Caco-2 (cell line): ENCODE measurements around the gene MRM2. TPM values are rescaled to one million over a fixed set of nuclear protein-coding genes. Genes with fewer than 3 reads are reported as not detected.
A peak's percentile ranks its signal among the peaks of the same experiment; 100 is the strongest.

ENCODE experiments used
- BruUV-seq: library from RNA; stranded (reverse); fragments of 400-500 nt; replicated peaks from 2 replicates; lab custom pipeline; 2021; lab: Mats Ljungman, UMichigan
- CTCF ChIA-PET: fragments of 300-600 bp; sonication (Branson Sonifier 250); formaldehyde crosslinking; loops from one replicate; lab custom pipeline; 2022; ENCODE audit warnings: antibody characterized with exemption; lab: Charles Lee
- POLR2A ChIA-PET: fragments of 300-600 bp; sonication (Branson Sonifier 250); formaldehyde crosslinking; loops from one replicate; lab custom pipeline; 2022; ENCODE audit warnings: antibody characterized with exemption; lab: Charles Lee
- DNase-seq, 2 experiments: peaks; one replicate each; pipeline versions ENCODE4 v3.0.0 to v3.0.0-alpha.2; 2020 to 2022
- H3K27me3 ChIP-seq: replicated peaks from 2 replicates; pipeline ENCODE4 v1.6.0; 2011; ENCODE audit warnings: low read length; ENCODE audit not compliant: control insufficient read depth, insufficient read depth
- H3K36me3 ChIP-seq: 2 replicates; pipeline ENCODE4 v1.5.1; 2011; ENCODE audit warnings: low read length; ENCODE audit not compliant: control insufficient read depth, insufficient read depth
- H3K4me1 ChIP-seq: fragments of 250-450 bp; sonication (Bioruptor Pico); 2 replicates; pipeline ENCODE4 v1.5.1; 2020; ENCODE audit warnings: mild to moderate bottlenecking
- H3K4me3 ChIP-seq: 2 replicates; pipeline ENCODE4 v1.5.1; 2011; ENCODE audit warnings: low read depth, mild to moderate bottlenecking, control low read depth, low read length
- H3K9me3 ChIP-seq: fragments of 250-450 bp; sonication (Bioruptor Pico); 2 replicates; pipeline ENCODE4 v1.5.1; 2020; ENCODE audit warnings: mild to moderate bottlenecking, moderate library complexity
- H3K27ac Mint-ChIP-seq: one replicate; pipeline ENCODE4 v1.8.0; 2022; ENCODE audit warnings: mixed read lengths; ENCODE audit not compliant: unreplicated experiment
- H3K27me3 Mint-ChIP-seq: one replicate; pipeline ENCODE4 v1.8.0; 2022; ENCODE audit warnings: mixed read lengths; ENCODE audit not compliant: insufficient read depth, unreplicated experiment
- H3K36me3 Mint-ChIP-seq: one replicate; pipeline ENCODE4 v1.8.0; 2022; ENCODE audit warnings: mild to moderate bottlenecking, mixed read lengths; ENCODE audit not compliant: insufficient read depth, unreplicated experiment
- H3K4me1 Mint-ChIP-seq: one replicate; pipeline ENCODE4 v1.8.0; 2022; ENCODE audit warnings: low read depth, mixed read lengths; ENCODE audit not compliant: unreplicated experiment
- H3K4me3 Mint-ChIP-seq: one replicate; pipeline ENCODE4 v1.8.0; 2022; ENCODE audit warnings: mild to moderate bottlenecking, moderate library complexity, mixed read lengths; ENCODE audit not compliant: unreplicated experiment
- H3K9me3 Mint-ChIP-seq: one replicate; pipeline ENCODE4 v1.8.0; 2022; ENCODE audit warnings: mixed read lengths; ENCODE audit not compliant: unreplicated experiment
- intact Hi-C: fragments of 100-400 bp; cut with micrococcal nuclease; formaldehyde crosslinking; loops from one replicate; pipeline ENCODE4 v1.10.0; 2022; ENCODE audit not compliant: unreplicated experiment
- total RNA-seq: library from RNA; stranded (reverse); gene quantifications from 2 replicates; pipeline ENCODE4 v1.2.3, GENCODE V29; 2022
- TF ChIP-seq, protein P1 (sequence below), 2 experiments: fragments of 200-600 bp in 1 of 2; IDR thresholded peaks; 1 replicate in 1 of 2; 2 replicates in 1 of 2; pipeline versions ENCODE4 v1.5.1 to v1.8.0; 2011 to 2022; ENCODE audit warnings: antibody characterized with exemption in 1 of 2, control low read depth in 1 of 2, inconsistent platforms in 1 of 2, low read depth in 1 of 2, low read length in 1 of 2, mild to moderate bottlenecking in 1 of 2, moderate library complexity in 1 of 2; ENCODE audit not compliant: insufficient read depth in 1 of 2, severe bottlenecking in 1 of 2, unreplicated experiment in 1 of 2

MRM2 gene
- total RNA-seq, 1 experiment from 2014 or later, result 48.8 TPM

DNA sequence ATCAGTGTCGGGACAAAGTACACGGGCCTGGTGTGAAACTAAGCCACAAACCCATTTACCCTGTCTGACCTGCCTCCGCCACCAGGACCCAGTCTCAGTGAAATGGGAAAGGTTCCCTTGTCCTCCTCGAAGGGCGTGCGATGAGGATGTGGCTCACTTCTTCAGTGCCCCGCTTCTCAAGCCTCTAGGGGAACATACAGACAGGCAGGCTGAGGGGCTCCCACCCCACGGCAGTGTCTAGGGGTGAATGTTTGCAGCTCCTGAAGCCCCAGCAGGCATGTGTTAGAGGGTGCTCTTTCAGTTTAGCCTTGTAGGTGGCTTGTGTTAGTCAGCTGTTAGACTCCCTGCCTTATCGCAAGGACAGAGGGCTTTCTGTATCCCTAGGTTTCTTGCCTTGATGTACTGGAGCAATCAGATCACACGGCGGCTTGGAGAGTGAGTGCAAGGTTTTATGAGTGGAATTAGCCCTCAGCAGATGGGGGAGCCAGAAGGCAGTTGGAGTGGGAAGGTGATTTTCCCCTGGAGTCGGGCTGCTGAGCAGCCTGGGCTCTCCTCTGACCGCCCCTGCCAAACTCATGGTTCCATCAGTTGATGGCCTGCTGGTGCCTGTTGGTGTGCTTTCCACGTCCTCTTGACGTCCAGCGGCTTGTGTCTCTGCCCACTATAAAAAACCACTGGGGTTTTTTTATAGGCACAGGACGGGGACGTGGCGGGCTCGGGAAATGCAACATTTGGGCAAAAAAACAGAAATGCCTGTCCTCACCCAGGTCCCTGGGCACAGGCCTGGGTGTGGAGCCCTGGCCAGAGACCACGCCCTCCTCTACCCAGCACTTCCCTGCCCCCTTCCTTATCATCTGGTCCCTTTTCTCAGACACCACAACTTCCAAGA, 780 bp upstream of the MRM2 start:
- ChIA-PET POLR2A (interaction anchor here (0.7 to 1.4 kb wide), 3 partner anchors 11 to 169 kb away, joined by 3 to 6 read pairs (median 3); no protein-coding TSS in a partner anchor), CTCF (interaction anchor here (0.7 to 1.1 kb wide), 3 partner anchors 105 to 1727 kb away, joined by 3 to 7 read pairs (median 4); no protein-coding TSS in a partner anchor)
- Mint-ChIP-seq H3K36me3 (peaks cover 33% of the 10 kb centered on the region), H3K9me3 (no peaks in the 10 kb centered on the region), H3K4me1 (peaks cover 13% of the 10 kb centered on the region), H3K27ac (peak overlapping the region; percentile 96), H3K4me3 (peak overlapping the region; percentile 95), H3K27me3 (no peaks in the 10 kb centered on the region)
- H3K4me1 ChIP-seq, result peaks cover 5% of the 10 kb centered on the region; the same call in 1 of the 2 replicates
- BruUV-seq, result TSS peak; percentile 80
- DNase-seq, result peak in 1 of 2 experiments; percentile 36
- TF ChIP-seq, protein P1, sequence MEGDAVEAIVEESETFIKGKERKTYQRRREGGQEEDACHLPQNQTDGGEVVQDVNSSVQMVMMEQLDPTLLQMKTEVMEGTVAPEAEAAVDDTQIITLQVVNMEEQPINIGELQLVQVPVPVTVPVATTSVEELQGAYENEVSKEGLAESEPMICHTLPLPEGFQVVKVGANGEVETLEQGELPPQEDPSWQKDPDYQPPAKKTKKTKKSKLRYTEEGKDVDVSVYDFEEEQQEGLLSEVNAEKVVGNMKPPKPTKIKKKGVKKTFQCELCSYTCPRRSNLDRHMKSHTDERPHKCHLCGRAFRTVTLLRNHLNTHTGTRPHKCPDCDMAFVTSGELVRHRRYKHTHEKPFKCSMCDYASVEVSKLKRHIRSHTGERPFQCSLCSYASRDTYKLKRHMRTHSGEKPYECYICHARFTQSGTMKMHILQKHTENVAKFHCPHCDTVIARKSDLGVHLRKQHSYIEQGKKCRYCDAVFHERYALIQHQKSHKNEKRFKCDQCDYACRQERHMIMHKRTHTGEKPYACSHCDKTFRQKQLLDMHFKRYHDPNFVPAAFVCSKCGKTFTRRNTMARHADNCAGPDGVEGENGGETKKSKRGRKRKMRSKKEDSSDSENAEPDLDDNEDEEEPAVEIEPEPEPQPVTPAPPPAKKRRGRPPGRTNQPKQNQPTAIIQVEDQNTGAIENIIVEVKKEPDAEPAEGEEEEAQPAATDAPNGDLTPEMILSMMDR (IDR thresholded peaks at IDR 0.05; ENCODE audit: insufficient read depth in 1 of 2, low read depth in 1 of 2, low read length in 1 of 2, severe bottlenecking in 1 of 2, unreplicated experiment in 1 of 2), result no peak
- H3K4me3 ChIP-seq, result peak overlapping the region; percentile 85
- no peaks in the 10 kb centered on the region for H3K27me3 ChIP-seq
- peaks cover 2% of the 10 kb centered on the region for H3K36me3 ChIP-seq
- intact Hi-C loops, result loop anchor here (5.0 kb wide), 1 partner anchor 70 kb away; the partner anchor contains the start of gene SNX8
- H3K9me3 ChIP-seq, result no peaks in the 10 kb centered on the region

DNA sequence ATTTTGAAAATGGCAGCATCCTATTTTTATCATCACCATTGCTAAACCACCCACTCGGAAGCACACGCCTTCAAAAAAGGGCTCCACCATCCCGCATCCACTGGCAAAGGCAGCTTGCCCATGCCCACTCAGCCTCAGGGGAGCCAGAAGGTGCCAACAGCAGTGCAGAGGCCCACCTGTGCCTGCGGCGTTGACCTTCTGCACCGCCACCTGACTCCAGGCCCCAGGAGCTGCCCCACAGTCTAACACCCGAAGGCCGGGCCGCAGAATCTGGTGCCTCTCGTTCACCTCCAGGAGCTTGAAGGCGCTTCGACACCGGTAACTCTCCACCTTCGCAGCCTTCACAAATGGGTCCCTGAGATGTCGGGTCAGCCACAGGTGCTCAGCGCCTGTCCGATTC, 2.8 kb downstream of the MRM2 start:
- H3K4me3 ChIP-seq, result no peak overlapping the region
- intact Hi-C loops, result no loop called here
- Mint-ChIP-seq H3K36me3 (peaks cover 65% of the 10 kb centered on the region), H3K9me3 (no peaks in the 10 kb centered on the region), H3K27ac (no peak overlapping the region), H3K4me3 (peak overlapping the region; percentile 42), H3K4me1 (peaks cover 18% of the 10 kb centered on the region), H3K27me3 (no peaks in the 10 kb centered on the region)
- peaks cover 4% of the 10 kb centered on the region for H3K36me3 ChIP-seq
- no peak for DNase-seq
- H3K4me1 ChIP-seq, result peaks cover 5% of the 10 kb centered on the region; the same call in 1 of the 2 replicates
- CTCF ChIA-PET, result no interaction called here
- H3K27me3 ChIP-seq, result no peaks in the 10 kb centered on the region
- TF ChIP-seq, protein P1 (IDR thresholded peaks at IDR 0.05; ENCODE audit: insufficient read depth in 1 of 2, low read depth in 1 of 2, low read length in 1 of 2, severe bottlenecking in 1 of 2, unreplicated experiment in 1 of 2), result no peak
- H3K9me3 ChIP-seq, result no peaks in the 10 kb centered on the region
- no TSS peak for BruUV-seq
- POLR2A ChIA-PET, result no interaction called here

DNA sequence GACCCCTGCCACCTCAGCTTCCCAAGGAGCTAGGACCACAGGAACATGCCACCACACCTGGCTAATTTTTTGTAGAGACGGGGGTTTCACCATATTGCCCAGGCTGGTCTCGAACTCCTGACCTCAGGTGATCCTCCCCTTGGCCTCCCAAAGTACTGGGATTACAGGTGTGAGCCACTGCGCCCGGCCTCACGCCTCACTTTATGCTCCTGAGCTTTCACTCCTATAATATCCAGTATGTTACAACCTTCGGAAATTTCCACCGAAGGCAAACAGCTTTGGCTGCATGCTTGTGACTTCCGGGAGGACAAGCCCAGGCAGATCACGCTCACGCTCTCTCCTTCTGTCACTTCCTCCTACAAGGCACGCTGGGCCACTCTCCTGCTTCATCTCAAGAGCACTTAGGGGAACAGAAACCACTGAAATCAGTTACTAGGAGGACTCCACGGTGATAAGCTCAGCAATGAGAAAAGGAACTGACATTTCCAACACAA, 4.8 kb downstream of the MRM2 start:
- no peak for DNase-seq
- TF ChIP-seq, protein P1 (IDR thresholded peaks at IDR 0.05; ENCODE audit: insufficient read depth in 1 of 2, low read depth in 1 of 2, low read length in 1 of 2, severe bottlenecking in 1 of 2, unreplicated experiment in 1 of 2), result no peak

More for the DNA sequence above, 4.8 kb downstream of the MRM2 start:
- H3K36me3 ChIP-seq, result peaks cover 4% of the 10 kb centered on the region
- no peaks in the 10 kb centered on the region for H3K9me3 ChIP-seq
- no peak overlapping the region for H3K4me3 ChIP-seq
- ChIA-PET POLR2A (interaction anchor here (0.6 kb wide), 1 partner anchor 667 kb away, joined by 3 read pairs; no protein-coding TSS in a partner anchor), CTCF (no interaction called here)
- no peaks in the 10 kb centered on the region; the same call in 1 of the 2 replicates for H3K4me1 ChIP-seq
- Mint-ChIP-seq H3K9me3 (no peaks in the 10 kb centered on the region), H3K27me3 (no peaks in the 10 kb centered on the region), H3K27ac (no peak overlapping the region), H3K4me3 (no peak overlapping the region), H3K4me1 (peaks cover 11% of the 10 kb centered on the region), H3K36me3 (peaks cover 63% of the 10 kb centered on the region)
- BruUV-seq, result no TSS peak
- no peaks in the 10 kb centered on the region for H3K27me3 ChIP-seq
- intact Hi-C loops, result no loop called here
